Sigmoid colon (tissue), 4 donors: ENCODE measurements around the gene EME2.

Experiments
- CTCF ChIP-seq, 4 experiments: fragments of 450-650 bp in 3 of 4; fragments of 200-600 bp in 1 of 4; IDR thresholded peaks; one replicate each; pipeline ENCODE4 v1.5.1; 2016 to 2019; ENCODE audit warnings: antibody characterized with exemption in 4 of 4, mild to moderate bottlenecking in 3 of 4, moderate library complexity in 2 of 4
- POLR2A ChIP-seq, 2 donors: fragments of 450-650 bp; IDR thresholded peaks; one replicate each; pipeline ENCODE4 v1.6.1; 2016; ENCODE audit warnings: antibody characterized with exemption in 2 of 2, mild to moderate bottlenecking in 2 of 2, moderate library complexity in 2 of 2
- POLR2AphosphoS5 ChIP-seq, 4 donors: sonication (generic); formaldehyde crosslinking; IDR thresholded peaks; one replicate each; pipeline ENCODE4 v1.6.1; 2017; ENCODE audit warnings: antibody characterized with exemption in 4 of 4

- peak in 1 of 4 experiments; percentile 34 for TF ChIP-seq CTCF (IDR thresholded peaks at IDR 0.05)
- no peak for TF ChIP-seq POLR2A (IDR thresholded peaks at IDR 0.05)
- peak in 3 of 4 donors; percentile 8 to 14 (median 11) for TF ChIP-seq POLR2AphosphoS5 (IDR thresholded peaks at IDR 0.05)
Measured at GRCh38 chr16:1781758-1782407, 9.3 kb downstream of the EME2 start.
